ENCODE measurements around the gene TMEM88.
"Not testable (repeated sequence)": the region's sequence is repeated elsewhere in the genome, so short reads cannot be mapped to it uniquely, and the experiment has no call there.

TMEM88 gene

GRCh38 chr17:7854851-7855659 is at the start of gene TMEM88:
TSS of gene TMEM88 (plus strand) at chr17:7855066. CDS start at chr17:7855075, 9 bp downstream.
- peaks cover 17 to 33% of the 10 kb centered on the region in 2 donors for H3K36me3 ChIP-seq (ENCODE audit: control insufficient read depth in 2 of 2, insufficient read depth in 2 of 2, low read length in 2 of 2)
- H3K4me3 ChIP-seq (ENCODE audit: low read length in 2 of 2) = peak within 1 kb of the TSS in 1 of 2 donors; percentile 97
- peak within 1 kb of the TSS in 1 of 2 donors; percentile 42 for H3K9ac ChIP-seq (ENCODE audit: low read length in 2 of 2)
- H3K27me3 ChIP-seq (ENCODE audit: control insufficient read depth in 1 of 2, insufficient read depth in 2 of 2, low read length in 2 of 2) = no peaks in the 10 kb centered on the region
- H3K27ac ChIP-seq (ENCODE audit: low read length) = peak within 1 kb of the TSS; percentile 89
- no peaks in the 10 kb centered on the region for H3K9me3 ChIP-seq (ENCODE audit: control insufficient read depth in 2 of 2, low read length in 2 of 2)
- peaks cover 49% of the 10 kb centered on the region for H3K4me1 ChIP-seq (ENCODE audit: control insufficient read depth, insufficient read depth, low read length)

- Histone ChIP-seq H3K4me3 (ENCODE audit: low read length in 2 of 2) (no peak overlapping the region), H3K4me1 (ENCODE audit: control insufficient read depth, insufficient read depth, low read length) (no peaks in the 10 kb centered on the region), H3K27ac (ENCODE audit: low read length) (no peak overlapping the region), H3K9me3 (ENCODE audit: control insufficient read depth in 2 of 2, low read length in 2 of 2) (no peaks in the 10 kb centered on the region), H3K36me3 (ENCODE audit: control insufficient read depth in 2 of 2, insufficient read depth in 2 of 2, low read length in 2 of 2) (no peaks in the 10 kb centered on the region), H3K9ac (ENCODE audit: low read length in 2 of 2) (no peak overlapping the region), H3K27me3 (ENCODE audit: control insufficient read depth in 1 of 2, insufficient read depth in 2 of 2, low read length in 2 of 2) (peaks cover 5 to 10% of the 10 kb centered on the region in 2 donors)
Measured at GRCh38 chr17:7806587-7806986, 48.3 kb upstream of the TMEM88 start.

GRCh38 chr17:7807206-7807605 is 47.7 kb upstream of the TMEM88 start:
- Histone ChIP-seq H3K9ac (ENCODE audit: low read length in 2 of 2) (no peak overlapping the region), H3K27me3 (ENCODE audit: control insufficient read depth in 1 of 2, insufficient read depth in 2 of 2, low read length in 2 of 2) (peaks cover 5 to 10% of the 10 kb centered on the region in 2 donors), H3K9me3 (ENCODE audit: control insufficient read depth in 2 of 2, low read length in 2 of 2) (no peaks in the 10 kb centered on the region), H3K36me3 (ENCODE audit: control insufficient read depth in 2 of 2, insufficient read depth in 2 of 2, low read length in 2 of 2) (no peaks in the 10 kb centered on the region), H3K4me3 (ENCODE audit: low read length in 2 of 2) (no peak overlapping the region), H3K27ac (ENCODE audit: low read length) (no peak overlapping the region), H3K4me1 (ENCODE audit: control insufficient read depth, insufficient read depth, low read length) (no peaks in the 10 kb centered on the region)

GRCh38 chr17:7809086-7809790 is 45.6 kb upstream of the TMEM88 start:
- peaks cover 5 to 10% of the 10 kb centered on the region in 2 donors for H3K27me3 ChIP-seq (ENCODE audit: control insufficient read depth in 1 of 2, insufficient read depth in 2 of 2, low read length in 2 of 2)

GRCh38 chr17:7809791-7810343 is 45.0 kb upstream of the TMEM88 start:
- H3K27ac ChIP-seq (ENCODE audit: low read length); H3K9ac ChIP-seq (ENCODE audit: low read length in 2 of 2); H3K9me3 ChIP-seq (ENCODE audit: control insufficient read depth in 2 of 2, low read length in 2 of 2); H3K27me3 ChIP-seq (ENCODE audit: control insufficient read depth in 1 of 2, insufficient read depth in 2 of 2, low read length in 2 of 2); H3K4me1 ChIP-seq (ENCODE audit: control insufficient read depth, insufficient read depth, low read length); H3K36me3 ChIP-seq (ENCODE audit: control insufficient read depth in 2 of 2, insufficient read depth in 2 of 2, low read length in 2 of 2); H3K4me3 ChIP-seq (ENCODE audit: low read length in 2 of 2): not testable (repeated sequence)

More at GRCh38 chr17:7809086-7809790, 45.6 kb upstream of the TMEM88 start:
- H3K36me3 ChIP-seq (ENCODE audit: control insufficient read depth in 2 of 2, insufficient read depth in 2 of 2, low read length in 2 of 2) = no peaks in the 10 kb centered on the region
- no peaks in the 10 kb centered on the region for H3K4me1 ChIP-seq (ENCODE audit: control insufficient read depth, insufficient read depth, low read length)
- no peak overlapping the region for H3K9ac ChIP-seq (ENCODE audit: low read length in 2 of 2)
- no peaks in the 10 kb centered on the region for H3K9me3 ChIP-seq (ENCODE audit: control insufficient read depth in 2 of 2, low read length in 2 of 2)
- no peak overlapping the region for H3K27ac ChIP-seq (ENCODE audit: low read length)
- H3K4me3 ChIP-seq (ENCODE audit: low read length in 2 of 2) = no peak overlapping the region

- Histone ChIP-seq H3K9ac (ENCODE audit: low read length in 2 of 2) (no peak overlapping the region), H3K9me3 (ENCODE audit: control insufficient read depth in 2 of 2, low read length in 2 of 2) (no peaks in the 10 kb centered on the region), H3K36me3 (ENCODE audit: control insufficient read depth in 2 of 2, insufficient read depth in 2 of 2, low read length in 2 of 2) (no peaks in the 10 kb centered on the region), H3K4me1 (ENCODE audit: control insufficient read depth, insufficient read depth, low read length) (no peaks in the 10 kb centered on the region), H3K27ac (ENCODE audit: low read length) (no peak overlapping the region), H3K27me3 (ENCODE audit: control insufficient read depth in 1 of 2, insufficient read depth in 2 of 2, low read length in 2 of 2) (peaks cover 9 to 10% of the 10 kb centered on the region in 2 donors), H3K4me3 (ENCODE audit: low read length in 2 of 2) (no peak overlapping the region)
Measured at GRCh38 chr17:7811251-7811650, 43.6 kb upstream of the TMEM88 start.

GRCh38 chr17:7814969-7815368 is 39.9 kb upstream of the TMEM88 start:
- no peak overlapping the region for H3K4me3 ChIP-seq (ENCODE audit: low read length in 2 of 2)
- peaks cover 5 to 10% of the 10 kb centered on the region in 2 donors for H3K27me3 ChIP-seq (ENCODE audit: control insufficient read depth in 1 of 2, insufficient read depth in 2 of 2, low read length in 2 of 2)
- no peak overlapping the region for H3K9ac ChIP-seq (ENCODE audit: low read length in 2 of 2)
- H3K36me3 ChIP-seq (ENCODE audit: control insufficient read depth in 2 of 2, insufficient read depth in 2 of 2, low read length in 2 of 2) = no peaks in the 10 kb centered on the region
- H3K4me1 ChIP-seq (ENCODE audit: control insufficient read depth, insufficient read depth, low read length) = no peaks in the 10 kb centered on the region
- H3K27ac ChIP-seq (ENCODE audit: low read length) = no peak overlapping the region
- no peaks in the 10 kb centered on the region for H3K9me3 ChIP-seq (ENCODE audit: control insufficient read depth in 2 of 2, low read length in 2 of 2)

- no peak overlapping the region for H3K27ac ChIP-seq (ENCODE audit: low read length)
- no peak overlapping the region for H3K9ac ChIP-seq (ENCODE audit: low read length in 2 of 2)
- no peaks in the 10 kb centered on the region for H3K36me3 ChIP-seq (ENCODE audit: control insufficient read depth in 2 of 2, insufficient read depth in 2 of 2, low read length in 2 of 2)
- H3K27me3 ChIP-seq (ENCODE audit: control insufficient read depth in 1 of 2, insufficient read depth in 2 of 2, low read length in 2 of 2) = peaks cover 5 to 12% of the 10 kb centered on the region in 2 donors
- no peak overlapping the region for H3K4me3 ChIP-seq (ENCODE audit: low read length in 2 of 2)
- H3K9me3 ChIP-seq (ENCODE audit: control insufficient read depth in 2 of 2, low read length in 2 of 2) = no peaks in the 10 kb centered on the region
- H3K4me1 ChIP-seq (ENCODE audit: control insufficient read depth, insufficient read depth, low read length) = no peaks in the 10 kb centered on the region
Measured at GRCh38 chr17:7816926-7817642, 37.8 kb upstream of the TMEM88 start.

GRCh38 chr17:7817643-7817964 is 37.3 kb upstream of the TMEM88 start:
- Histone ChIP-seq H3K9ac (ENCODE audit: low read length in 2 of 2) (no peak overlapping the region), H3K36me3 (ENCODE audit: control insufficient read depth in 2 of 2, insufficient read depth in 2 of 2, low read length in 2 of 2) (no peaks in the 10 kb centered on the region), H3K27me3 (ENCODE audit: control insufficient read depth in 1 of 2, insufficient read depth in 2 of 2, low read length in 2 of 2) (peaks cover 5 to 12% of the 10 kb centered on the region in 2 donors), H3K27ac (ENCODE audit: low read length) (no peak overlapping the region), H3K4me1 (ENCODE audit: control insufficient read depth, insufficient read depth, low read length) (no peaks in the 10 kb centered on the region), H3K4me3 (ENCODE audit: low read length in 2 of 2) (no peak overlapping the region), H3K9me3 (ENCODE audit: control insufficient read depth in 2 of 2, low read length in 2 of 2) (no peaks in the 10 kb centered on the region)

GRCh38 chr17:7818026-7818425 is 36.8 kb upstream of the TMEM88 start:
- H3K9me3 ChIP-seq (ENCODE audit: control insufficient read depth in 2 of 2, low read length in 2 of 2) = no peaks in the 10 kb centered on the region
- H3K4me1 ChIP-seq (ENCODE audit: control insufficient read depth, insufficient read depth, low read length) = peaks cover 3% of the 10 kb centered on the region
- H3K27ac ChIP-seq (ENCODE audit: low read length) = no peak overlapping the region
- H3K9ac ChIP-seq (ENCODE audit: low read length in 2 of 2) = no peak overlapping the region
- H3K36me3 ChIP-seq (ENCODE audit: control insufficient read depth in 2 of 2, insufficient read depth in 2 of 2, low read length in 2 of 2) = no peaks in the 10 kb centered on the region
- no peak overlapping the region for H3K4me3 ChIP-seq (ENCODE audit: low read length in 2 of 2)
- H3K27me3 ChIP-seq (ENCODE audit: control insufficient read depth in 1 of 2, insufficient read depth in 2 of 2, low read length in 2 of 2) = peaks cover 5 to 12% of the 10 kb centered on the region in 2 donors

Data from stomach smooth muscle (tissue), 2 donors.